SKM-1 treated with dmso at 0.1 percent for 144 hours (cell line): ENCODE measurements around the gene DNAL4.
"Not testable (repeated sequence)": the region's sequence is repeated elsewhere in the genome, so short reads cannot be mapped to it uniquely, and the experiment has no call there.

Experiments
- DNase-seq: peaks from one replicate; lab custom pipeline; 2025; ENCODE audit not compliant: unreplicated experiment; lab: John Stamatoyannopoulos, UW

The DNAL4 gene

DNA sequence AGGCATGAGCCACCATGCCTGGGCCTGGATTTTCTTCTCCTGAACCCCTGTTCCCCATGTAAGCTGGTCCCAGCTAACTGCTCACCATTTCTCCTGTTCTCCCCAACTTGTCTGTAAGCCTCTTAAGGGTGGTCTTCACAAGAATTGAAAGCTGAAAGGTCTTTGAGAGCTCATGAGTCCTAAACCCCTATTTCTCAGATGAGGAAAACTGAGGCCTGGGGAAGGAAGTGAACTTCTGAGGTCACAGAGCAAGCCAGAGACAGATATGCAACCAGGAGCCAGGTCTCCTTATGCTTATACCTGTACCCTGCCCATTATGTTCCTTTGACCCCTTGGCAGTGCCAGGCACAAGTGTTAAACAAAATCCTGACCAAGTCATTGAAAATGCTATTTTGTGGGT lies 33.6 kb upstream of the DNAL4 start:
- no peak for DNase-seq

DNA sequence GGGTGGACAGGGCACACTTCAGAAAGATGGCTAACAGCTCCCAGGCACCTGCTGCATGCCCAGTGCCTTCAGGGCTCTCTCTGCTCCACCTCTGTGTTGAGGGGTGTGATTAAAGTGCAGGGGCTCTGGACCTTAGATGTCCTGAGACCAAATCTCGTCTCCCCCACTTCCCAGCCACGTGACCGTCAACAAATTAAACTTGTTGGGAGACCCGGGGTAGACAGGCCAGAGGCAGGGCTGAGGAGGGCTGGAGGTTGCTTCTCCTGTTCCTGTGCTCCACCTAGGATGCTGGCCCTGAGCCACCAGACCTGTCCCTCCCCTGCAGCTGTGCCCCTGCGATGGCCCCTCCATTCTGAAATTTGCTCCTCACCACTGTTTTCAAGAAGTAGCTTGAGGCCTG lies 32.9 kb upstream of the DNAL4 start:
- no peak for DNase-seq

DNA sequence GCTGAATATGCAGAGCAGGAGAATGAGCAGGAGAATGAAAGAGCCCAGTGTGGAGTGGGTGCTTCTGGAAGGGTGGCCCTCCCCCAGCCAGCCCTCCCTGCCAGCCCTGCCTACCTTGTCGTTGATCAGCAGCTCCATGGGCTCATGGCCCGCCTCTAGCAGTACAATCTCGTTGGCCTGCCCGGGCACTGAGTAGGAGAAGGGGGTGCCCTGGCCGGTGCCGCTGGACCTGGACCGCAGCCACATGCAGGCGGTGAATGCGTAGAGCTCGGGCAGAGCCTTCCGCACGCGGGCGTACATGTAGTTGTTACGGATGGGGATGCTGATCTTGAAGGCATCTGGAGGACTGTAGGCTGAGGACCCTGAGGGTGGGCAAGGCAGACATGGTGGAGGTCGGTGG lies 32.4 kb upstream of the DNAL4 start:
- DNase-seq = no peak

DNA sequence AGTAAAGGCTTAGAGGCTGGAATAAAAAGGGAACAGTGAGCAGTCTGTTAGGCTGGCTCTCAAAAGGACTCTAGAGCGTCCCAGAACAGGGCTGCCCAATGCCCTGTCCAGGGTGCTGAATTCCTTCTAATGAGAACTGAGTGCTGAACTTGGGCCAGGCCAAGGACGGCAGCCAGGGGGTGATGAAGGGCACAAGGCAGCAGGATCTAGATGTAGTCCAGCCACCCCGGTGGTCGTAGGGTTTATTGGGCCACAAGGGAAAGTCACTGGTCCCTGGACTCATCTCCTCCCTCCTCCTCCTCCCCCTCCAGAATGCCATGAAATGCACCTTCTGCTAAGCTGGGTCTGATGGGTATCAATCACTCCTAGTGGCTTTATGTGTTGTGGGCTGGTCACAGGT lies 30.6 kb upstream of the DNAL4 start:
- DNase-seq = peak; percentile 10

DNA sequence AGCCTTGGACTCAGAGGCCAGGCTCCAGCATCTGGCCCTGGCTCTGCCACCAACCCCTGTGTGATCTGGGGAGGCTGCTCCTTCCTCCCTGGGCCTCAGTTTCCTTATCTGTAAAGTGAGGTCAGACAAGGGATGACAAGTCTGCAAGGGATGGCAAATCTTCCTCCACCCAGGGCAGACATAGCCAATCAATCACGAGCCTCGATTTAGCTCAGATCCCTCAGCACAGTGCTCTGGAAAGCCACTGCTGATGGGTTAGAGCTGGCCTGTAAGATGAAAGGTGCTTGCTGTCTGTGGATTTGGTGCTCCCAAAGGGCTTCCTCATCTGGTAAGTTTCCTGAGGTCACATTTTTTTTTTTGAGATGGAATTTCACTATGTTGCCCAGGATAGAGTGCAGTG lies 29.7 kb upstream of the DNAL4 start:
- DNase-seq = no peak

DNA sequence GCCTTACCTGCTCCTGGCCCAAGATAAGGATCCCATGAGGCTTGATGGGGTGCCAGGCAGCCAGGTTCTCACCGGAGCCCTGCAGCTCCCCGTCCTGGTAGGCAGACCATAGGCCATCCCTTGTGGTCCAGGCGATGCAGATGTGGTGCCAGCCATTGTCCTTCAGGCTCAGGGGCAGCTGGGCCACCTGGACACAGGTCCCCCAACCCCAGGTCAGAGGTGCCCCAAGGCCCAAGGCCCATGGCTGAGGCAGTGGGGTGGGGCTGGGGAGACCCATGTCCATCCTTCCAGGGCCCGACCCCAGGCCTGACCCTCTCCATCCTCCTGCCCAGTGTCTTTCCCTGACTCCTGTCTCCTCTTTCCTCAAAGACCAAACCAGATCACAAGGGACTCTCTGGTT lies 29.1 kb upstream of the DNAL4 start:
- DNase-seq = no peak

DNA sequence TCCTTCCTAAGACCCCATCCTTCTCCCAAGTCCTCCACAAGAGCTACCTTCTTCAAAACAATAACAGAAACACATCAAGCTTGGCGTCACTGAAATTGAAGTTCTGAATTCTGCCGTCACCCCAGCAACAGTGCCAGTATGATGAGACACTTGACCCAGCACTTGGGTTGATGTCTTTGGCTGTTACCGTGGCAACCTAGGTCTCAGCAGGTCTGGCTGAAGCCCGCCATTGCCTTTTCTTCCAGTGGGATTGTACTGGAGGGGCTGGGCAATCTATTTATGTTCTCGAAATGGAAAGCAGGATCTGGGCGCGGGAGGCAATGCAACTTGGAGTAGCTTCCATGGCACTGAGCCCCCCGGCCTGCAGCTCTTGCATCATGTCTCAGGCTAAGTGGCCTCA lies 26.1 kb upstream of the DNAL4 start:
- DNase-seq = no peak

DNA sequence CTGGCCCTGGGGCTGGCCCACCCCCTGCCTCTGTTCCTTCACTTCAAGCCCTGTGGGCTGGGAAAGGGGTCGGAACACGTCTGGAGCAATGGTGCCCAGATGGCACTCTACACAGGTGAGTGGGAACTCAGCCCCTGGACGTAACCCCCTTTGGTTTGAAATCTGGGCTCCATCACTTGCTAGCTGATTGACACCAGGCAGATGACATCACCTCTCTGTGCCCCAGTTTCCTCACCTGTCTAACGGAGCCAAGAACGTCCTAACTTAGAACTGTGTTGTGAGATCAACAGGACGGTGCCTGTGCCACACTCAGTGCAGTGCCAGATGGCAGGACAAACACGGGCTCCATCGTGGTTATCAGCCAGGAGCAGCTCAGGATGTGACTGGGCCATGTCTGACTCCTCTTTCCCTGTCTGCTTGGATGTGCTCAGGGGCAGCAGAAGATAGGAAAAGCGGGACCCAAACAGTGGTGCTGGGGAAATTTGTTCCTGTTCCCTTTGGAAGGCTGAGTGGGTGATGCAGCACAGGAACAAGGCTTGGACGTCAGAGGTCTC lies 25.5 kb upstream of the DNAL4 start:
- no peak for DNase-seq

DNA sequence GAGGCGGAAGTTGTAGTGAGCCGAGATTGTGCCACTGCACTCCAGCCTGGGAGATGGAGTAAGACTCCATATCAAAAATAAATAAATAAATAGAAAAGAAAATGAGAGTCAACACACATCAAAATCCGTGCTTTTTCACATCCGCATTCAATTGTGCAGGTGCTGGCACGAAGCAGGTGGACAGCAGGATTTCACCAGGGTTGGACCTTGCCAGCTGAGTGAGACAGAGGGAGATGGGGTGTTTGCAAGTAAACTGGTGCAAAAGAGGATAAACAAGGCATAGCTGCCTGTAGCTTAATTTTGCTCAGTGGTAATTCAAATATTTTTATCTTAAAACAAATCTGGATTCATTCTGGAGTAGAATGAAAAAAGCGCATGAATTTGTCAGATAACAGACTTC lies 23.3 kb upstream of the DNAL4 start:
- DNase-seq = no peak

DNA sequence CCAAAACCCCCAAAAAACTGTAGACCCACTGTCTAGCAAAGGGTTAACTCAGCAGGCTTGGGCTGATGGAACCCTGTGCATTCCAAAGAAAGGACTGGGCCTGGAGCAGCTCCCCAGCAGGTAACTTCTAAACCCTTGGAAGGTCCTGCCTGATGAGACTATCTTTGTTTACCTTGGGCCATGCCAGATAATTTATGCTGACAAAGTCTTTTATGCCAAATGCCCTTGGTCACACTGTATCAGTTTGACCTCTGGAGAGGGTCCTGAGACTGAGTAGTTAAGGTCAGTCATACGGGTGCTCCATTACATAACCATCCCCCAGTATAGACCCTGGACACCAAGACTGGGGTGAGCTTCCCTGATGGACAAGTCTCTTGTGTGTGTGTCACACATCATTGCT lies 21.9 kb upstream of the DNAL4 start:
- no peak for DNase-seq

DNA sequence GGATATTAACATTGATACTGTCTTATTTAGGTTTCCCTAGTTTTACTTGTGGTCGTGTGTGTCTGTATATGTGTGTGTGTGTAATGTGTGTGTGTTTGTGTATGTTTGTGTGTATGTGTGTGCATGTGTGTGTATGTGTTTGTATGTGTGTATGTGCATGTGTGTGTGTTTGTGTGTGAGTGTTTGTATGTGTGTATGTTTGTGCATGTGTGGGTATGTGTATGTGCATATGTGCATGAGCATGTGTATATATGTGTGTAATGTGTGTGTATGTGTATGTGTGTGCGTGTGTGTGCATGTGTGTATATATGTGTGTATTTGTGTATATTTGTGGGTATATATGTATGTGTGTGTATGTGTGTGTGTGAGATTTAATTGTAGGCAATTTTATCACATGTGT lies 17.3 kb upstream of the DNAL4 start:
- DNase-seq = no peak

DNA sequence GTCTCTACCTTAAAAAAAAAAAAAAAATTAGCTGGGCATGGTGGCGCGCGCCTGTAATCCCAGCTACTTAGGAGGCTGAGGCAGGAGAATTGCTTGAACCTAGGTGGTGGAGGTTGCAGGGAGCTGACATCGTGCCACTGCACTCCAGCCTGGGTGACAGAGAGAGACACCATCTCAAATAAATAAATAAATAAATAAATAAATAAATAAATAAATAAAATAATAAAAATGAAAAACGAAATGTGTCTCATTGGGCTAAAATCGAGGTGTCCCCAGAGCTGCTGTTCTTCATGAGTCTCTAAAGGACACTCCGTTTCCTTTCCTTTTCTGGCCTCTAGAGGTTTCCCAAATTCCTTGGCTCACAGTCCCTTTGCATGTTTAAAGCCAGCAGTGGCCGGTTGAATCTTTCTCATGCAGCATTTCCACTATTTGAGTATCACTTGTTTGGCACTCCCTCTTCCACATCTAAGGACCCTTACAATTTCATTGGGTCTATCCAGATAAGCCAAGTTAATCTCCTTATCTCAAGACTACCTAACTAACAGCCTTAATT lies 11.2 kb upstream of the DNAL4 start:
- not testable (repeated sequence) for DNase-seq

DNA sequence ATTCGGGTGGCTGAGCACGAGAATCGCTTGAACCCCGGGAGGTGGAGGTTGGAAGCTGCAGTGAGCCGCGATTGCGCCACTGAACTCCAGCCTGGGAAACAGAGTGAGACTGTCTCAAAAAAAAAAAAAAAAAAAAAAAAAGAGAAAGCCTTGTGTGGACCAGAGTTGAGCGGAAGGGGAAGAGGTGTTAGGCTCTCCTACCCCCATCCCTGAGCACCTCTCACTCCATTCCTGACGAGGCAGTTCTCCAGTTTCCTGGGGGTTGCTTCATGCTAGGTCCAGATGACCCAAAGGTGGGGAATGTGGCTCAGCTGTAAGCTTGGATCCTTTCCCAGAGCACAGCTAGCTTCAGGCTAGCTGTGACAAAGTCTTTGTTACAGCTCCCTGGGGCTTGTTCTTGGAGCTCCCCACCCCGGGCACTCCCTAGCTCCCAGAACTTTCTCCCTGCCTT lies 8.8 kb upstream of the DNAL4 start:
- no peak for DNase-seq

DNA sequence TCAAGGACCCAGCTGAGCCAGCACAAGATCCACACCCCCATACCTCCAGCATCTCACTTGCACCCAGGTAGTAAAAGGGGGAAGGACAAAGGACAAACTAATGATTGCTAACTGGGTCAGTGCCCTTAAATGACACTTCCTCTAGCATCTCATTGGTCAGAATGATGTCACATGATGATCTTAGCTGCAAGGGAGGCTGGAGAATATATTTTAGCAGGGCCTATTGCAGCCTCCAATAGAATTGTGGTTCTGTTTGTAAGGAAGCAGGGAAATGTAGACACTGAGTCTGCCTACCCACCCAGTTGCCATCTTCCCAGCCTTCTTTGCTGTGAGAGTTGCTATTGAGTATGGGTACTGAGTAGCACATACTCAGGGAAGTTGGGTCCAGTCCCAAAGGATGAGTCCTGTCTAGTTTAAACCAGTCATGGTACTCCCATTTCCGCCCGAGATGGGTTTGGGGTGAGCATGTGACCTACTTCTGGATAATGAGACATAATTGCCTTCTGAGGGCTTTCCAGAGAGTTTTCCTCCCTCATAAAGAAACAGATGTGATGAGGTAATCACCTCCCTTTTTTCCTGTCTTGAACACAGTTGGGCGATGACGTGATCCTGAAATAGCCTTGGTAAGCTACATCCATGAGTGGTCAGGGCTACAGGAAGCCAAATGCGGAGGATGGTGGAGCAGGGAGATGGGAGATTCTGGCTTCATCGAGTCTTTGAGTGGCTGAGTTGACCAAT lies 5.5 kb upstream of the DNAL4 start:
- no peak for DNase-seq

DNA sequence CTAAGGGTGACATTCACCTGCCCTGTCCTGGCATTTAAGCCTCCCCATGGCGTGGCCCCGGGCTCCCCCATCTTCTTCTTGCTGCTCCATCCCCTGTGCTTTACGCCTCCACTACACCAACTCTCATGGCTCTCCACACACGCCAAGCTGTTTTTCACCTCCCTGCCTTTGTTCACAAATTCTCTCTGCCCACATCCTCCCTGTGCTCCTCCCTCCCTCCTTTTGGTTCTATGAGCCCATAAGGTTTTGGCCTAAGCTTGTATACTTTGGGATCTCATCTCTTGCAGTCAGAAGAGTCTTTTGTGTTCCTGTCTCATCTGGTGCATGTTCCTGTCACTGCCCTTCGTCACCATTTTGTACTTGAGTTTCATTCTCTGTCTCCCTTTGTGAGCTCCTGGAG lies 4.6 kb upstream of the DNAL4 start:
- no peak for DNase-seq

DNA sequence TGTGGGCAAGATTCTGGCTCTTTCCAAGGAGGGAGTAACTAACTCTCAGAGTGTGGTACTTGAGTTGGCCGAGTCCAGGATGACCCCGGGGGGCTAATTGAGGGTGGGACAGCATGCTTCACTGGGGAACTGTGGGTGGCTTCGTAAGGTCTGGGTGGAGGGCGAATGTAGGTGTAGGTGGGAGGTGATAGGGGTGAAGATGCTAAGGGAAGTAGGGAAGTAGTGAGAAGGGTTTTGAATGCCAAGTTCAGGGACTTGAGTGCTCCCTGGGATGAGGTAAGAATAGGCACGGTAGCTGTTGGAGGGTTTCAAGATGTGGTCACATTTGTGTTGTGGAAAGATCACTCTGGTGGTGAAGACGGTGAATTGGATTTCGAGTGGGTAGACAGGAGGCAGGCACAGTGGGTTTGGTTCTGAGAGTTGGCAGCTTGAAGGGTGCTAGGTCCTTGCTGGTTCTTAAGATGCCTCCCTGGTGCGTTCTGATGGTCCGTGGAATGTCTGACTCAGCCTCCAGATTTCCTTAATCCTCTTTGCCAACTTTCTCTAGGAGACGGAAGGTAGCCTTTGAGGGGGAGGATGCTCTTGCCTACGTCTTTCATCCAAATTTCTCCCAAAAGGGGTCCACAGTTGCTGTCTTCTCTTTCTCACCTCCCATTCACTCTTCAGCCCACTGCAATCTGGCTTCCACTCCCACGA lies 2.5 kb upstream of the DNAL4 start:
- no peak for DNase-seq

DNA sequence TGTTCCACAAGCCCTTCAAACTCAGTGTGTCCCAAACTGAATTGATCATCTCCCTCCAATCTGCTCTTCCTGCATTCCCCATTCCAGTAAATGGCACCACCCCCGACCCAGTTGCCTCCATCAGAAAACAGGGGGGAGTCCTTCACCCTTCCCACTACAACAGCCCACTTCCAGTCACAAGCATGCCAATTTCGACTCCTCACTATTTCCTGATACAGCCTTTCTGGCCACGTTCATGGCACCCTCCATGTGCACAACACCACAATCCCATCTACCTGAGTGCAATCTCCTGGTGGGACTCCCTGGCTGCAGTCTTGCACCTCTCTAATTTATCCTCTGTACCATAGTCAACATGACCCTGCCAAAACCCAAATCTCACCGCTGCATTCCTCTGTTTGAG lies 1.6 kb upstream of the DNAL4 start:
- DNase-seq = no peak

DNA sequence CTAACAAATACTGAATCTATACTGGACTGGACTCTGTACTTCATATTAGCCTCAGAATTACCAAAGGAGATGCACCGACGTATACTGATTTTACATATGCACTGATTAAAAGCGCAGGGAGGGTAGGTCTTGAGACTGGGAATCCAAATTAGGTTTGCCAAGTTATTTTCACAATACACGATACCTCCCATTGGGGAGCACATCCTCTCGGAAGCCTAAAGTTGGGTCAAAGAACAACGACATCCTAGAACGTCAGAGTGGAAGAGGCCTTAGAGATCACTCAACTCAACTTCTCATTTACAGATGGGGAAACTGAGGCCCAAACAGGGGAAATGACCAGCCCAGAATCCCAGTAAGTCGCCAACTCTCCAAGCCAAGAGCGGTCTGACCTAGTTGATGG lies 626 bp downstream of the DNAL4 start:
- DNase-seq = no peak

DNA sequence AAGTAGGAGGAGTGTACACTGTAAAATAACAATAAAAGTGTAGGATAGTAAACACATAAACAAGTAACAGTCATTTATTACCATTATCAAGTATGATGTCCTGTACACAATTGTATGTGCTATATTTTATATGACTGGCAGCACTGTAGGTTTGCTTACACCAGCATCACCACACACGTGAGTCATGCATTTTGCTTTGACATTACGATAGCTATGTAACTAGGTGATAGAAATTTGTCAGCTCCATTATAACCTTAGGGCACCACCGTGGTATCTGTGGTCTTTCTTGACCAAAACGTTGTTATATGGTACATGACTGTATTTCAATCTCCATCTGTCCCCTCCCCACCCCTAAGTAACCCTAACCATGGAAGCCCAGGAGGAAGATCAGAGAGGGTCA lies 1.1 kb downstream of the DNAL4 start:
- DNase-seq = no peak

DNA sequence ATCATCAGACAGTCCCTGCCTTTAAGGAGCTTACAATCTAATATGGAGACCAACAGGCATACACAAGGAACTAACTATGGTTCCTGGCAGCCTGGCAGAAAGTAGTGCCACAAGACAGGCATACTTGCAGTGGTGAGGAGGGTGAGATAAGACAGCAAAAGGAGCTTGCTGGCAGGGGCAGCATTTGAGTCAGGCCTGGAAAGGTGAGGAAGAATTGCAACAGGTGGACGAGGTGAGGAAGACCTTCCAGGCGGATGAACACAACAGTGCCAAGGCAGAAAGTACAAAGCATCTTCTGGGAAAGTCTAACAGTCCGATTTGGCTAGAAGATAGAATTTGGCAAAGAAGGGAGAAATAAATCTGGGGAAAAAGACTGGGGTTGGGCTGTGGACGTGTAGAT lies 4.3 kb downstream of the DNAL4 start:
- no peak for DNase-seq

DNA sequence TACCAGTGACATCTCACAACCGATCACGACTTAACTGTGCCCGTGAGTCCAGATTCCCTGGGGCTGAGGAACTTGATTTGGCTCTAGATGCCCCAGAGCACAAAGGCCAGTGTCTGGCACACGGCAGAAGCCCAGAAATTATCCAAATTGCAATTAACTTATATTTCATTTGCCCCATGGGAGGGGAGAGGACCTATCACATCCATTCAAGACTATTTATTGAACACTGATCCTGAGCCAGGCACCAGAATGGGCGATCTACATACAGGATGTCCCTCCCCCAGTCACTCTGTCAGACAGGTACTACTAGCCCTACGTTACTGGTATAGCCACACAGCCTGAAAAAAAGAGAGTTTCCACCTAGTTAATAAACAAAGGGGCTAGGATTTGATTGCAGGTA lies 5.1 kb downstream of the DNAL4 start:
- DNase-seq = no peak
